HCT116 (cell line): ENCODE measurements around the gene DENND4A. TPM values are rescaled to one million over a fixed set of nuclear protein-coding genes. Genes with fewer than 3 reads are reported as not detected.

Experiments
- ATAC-seq: fragments of 200-7000 bp; cut with Tn5 transposase; 2 replicates; pipeline ENCODE4 v1.9.1; 2020; ENCODE audit warnings: mild to moderate bottlenecking, moderate library complexity
- BruUV-seq: library from RNA; stranded (reverse); fragments of 400-500 nt; replicated peaks from 2 replicates; lab custom pipeline; 2021; lab: Mats Ljungman, UMichigan
- CTCF ChIA-PET: fragments of 300-600 bp; sonication (Branson Sonifier 250); formaldehyde crosslinking; loops from one replicate; lab custom pipeline; 2021; ENCODE audit warnings: antibody characterized with exemption; lab: Charles Lee
- POLR2A ChIA-PET: fragments of 300-600, 350-600 bp; sonication (Branson Sonifier 250); formaldehyde crosslinking; loops from one replicate; lab custom pipeline; 2021; ENCODE audit warnings: antibody characterized with exemption; lab: Charles Lee
- RAD21 ChIA-PET, 2 experiments: fragments of 300-600 bp; sonication (Branson Sonifier 250); formaldehyde crosslinking; loops; one replicate each; lab custom pipeline; 2023; ENCODE audit warnings: low total read pairs in 2 of 2; ENCODE audit not compliant: uncharacterized antibody in 2 of 2, unreplicated experiment in 2 of 2, low non-redundant PET in 1 of 2; lab: Charles Lee
- DNase-seq: peaks from one replicate; pipeline ENCODE4 v3.0.0-alpha.2; 2010; ENCODE audit warnings: low read depth, low spot score
- H2AFZ ChIP-seq: fragments of 200-600 bp; shearing (Covaris generic), sonication (generic); 2 replicates; pipeline ENCODE4 v1.6.1; 2017; ENCODE audit warnings: low read depth, mixed run types, mixed read lengths, antibody characterized with exemption, low read length; ENCODE audit not compliant: poor library complexity, severe bottlenecking
- H3K27ac ChIP-seq: 2 replicates; pipeline ENCODE4 v1.5.1; 2012; ENCODE audit warnings: low read depth, low read length
- H3K27me3 ChIP-seq: fragments of 200-600 bp; sonication (generic); 2 replicates; pipeline ENCODE4 v1.6.1; 2016; ENCODE audit warnings: mixed run types, low read length, mixed read lengths; ENCODE audit not compliant: insufficient read depth
- H3K36me3 ChIP-seq, 2 experiments: fragments of 200-500 bp in 1 of 2; fragments of 200-600 bp in 1 of 2; sonication (Bioruptor generic) in 1 of 2; sonication (generic) in 1 of 2; 2 replicates each; pipeline versions ENCODE4 v1.5.1 to v1.6.1; 2014 to 2016; ENCODE audit warnings: low read length in 2 of 2, inconsistent platforms in 1 of 2, mixed read lengths in 1 of 2, mixed run types in 1 of 2; ENCODE audit not compliant: insufficient read depth in 2 of 2, control insufficient read depth in 1 of 2
- H3K4me1 ChIP-seq, 2 experiments: fragments of 200-600 bp in 1 of 2; sonication (generic) in 1 of 2; 2 replicates each; pipeline versions ENCODE4 v1.5.1 to v1.6.1; 2012 to 2017; ENCODE audit warnings: low read length in 2 of 2, inconsistent platforms in 1 of 2, mild to moderate bottlenecking in 1 of 2, mixed read lengths in 1 of 2, mixed run types in 1 of 2, moderate library complexity in 1 of 2; ENCODE audit not compliant: insufficient read depth in 2 of 2, control insufficient read depth in 1 of 2
- H3K4me2 ChIP-seq: fragments of 200-600 bp; sonication (generic); 2 replicates; pipeline ENCODE4 v1.6.1; 2017; ENCODE audit warnings: mixed run types, low read length, mixed read lengths
- H3K4me3 ChIP-seq, 2 experiments: fragments of 200-600 bp in 1 of 2; sonication (generic) in 1 of 2; replicated peaks in 1 of 2; 2 replicates each; pipeline ENCODE4 v1.5.1; 2011 to 2016; ENCODE audit warnings: low read length in 2 of 2, control low read depth in 1 of 2, low read depth in 1 of 2, mild to moderate bottlenecking in 1 of 2, mixed read lengths in 1 of 2, mixed run types in 1 of 2
- H3K79me2 ChIP-seq: fragments of 200-600 bp; sonication (generic); 2 replicates; pipeline ENCODE4 v1.6.1; 2017; ENCODE audit warnings: mild to moderate bottlenecking, mixed run types, low read length, moderate library complexity, mixed read lengths; ENCODE audit not compliant: insufficient read depth
- H3K9ac ChIP-seq: fragments of 200-600 bp; sonication (generic); 2 replicates; pipeline ENCODE4 v1.6.1; 2016; ENCODE audit warnings: low read length, mixed read lengths
- H3K9me2 ChIP-seq: fragments of 200-600 bp; sonication (generic), shearing (Covaris generic); 2 replicates; pipeline ENCODE4 v1.6.1; 2017; ENCODE audit warnings: mixed run types, mild to moderate bottlenecking, moderate library complexity; ENCODE audit not compliant: insufficient read depth
- H3K9me3 ChIP-seq, 2 experiments: fragments of 200-500 bp in 1 of 2; fragments of 200-600 bp in 1 of 2; sonication (Bioruptor generic) in 1 of 2; sonication (generic) in 1 of 2; 2 replicates each; pipeline ENCODE4 v1.6.1; 2014 to 2017; ENCODE audit warnings: low read length in 2 of 2, mixed read lengths in 2 of 2, inconsistent platforms in 1 of 2, low read depth in 1 of 2, mild to moderate bottlenecking in 1 of 2, mixed run types in 1 of 2, moderate library complexity in 1 of 2; ENCODE audit not compliant: control insufficient read depth in 1 of 2, insufficient read depth in 1 of 2
- H4K20me1 ChIP-seq: fragments of 200-600 bp; sonication (generic), shearing (Covaris generic); 2 replicates; pipeline ENCODE4 v1.6.1; 2017; ENCODE audit warnings: mixed run types, mild to moderate bottlenecking, moderate library complexity; ENCODE audit not compliant: insufficient read depth
- ATF3 ChIP-seq: IDR thresholded peaks from 2 replicates; pipeline ENCODE4 v1.6.1; 2012
- CBX3 ChIP-seq: IDR thresholded peaks from 2 replicates; pipeline ENCODE4 v1.6.1; 2012; ENCODE audit warnings: low read depth
- CEBPB ChIP-seq: IDR thresholded peaks from 2 replicates; pipeline ENCODE4 v1.6.1; 2012; ENCODE audit warnings: low read depth
- EGR1 ChIP-seq: IDR thresholded peaks from 2 replicates; pipeline ENCODE4 v1.6.1; 2012; ENCODE audit warnings: low read depth
- JUND ChIP-seq: IDR thresholded peaks from 2 replicates; pipeline ENCODE4 v1.6.1; 2012
- POLR2A ChIP-seq: IDR thresholded peaks from 2 replicates; pipeline ENCODE4 v1.7.0; 2011; ENCODE audit warnings: borderline replicate concordance; ENCODE audit not compliant: insufficient read depth, insufficient read length; ENCODE audit errors: extremely low read depth
- SP1 ChIP-seq: IDR thresholded peaks from 2 replicates; pipeline ENCODE4 v1.6.1; 2012; ENCODE audit warnings: low read depth
- SRF ChIP-seq: IDR thresholded peaks from 2 replicates; pipeline ENCODE4 v1.6.1; 2012; ENCODE audit warnings: low read depth
- TCF7L2 ChIP-seq: IDR thresholded peaks from 2 replicates; pipeline ENCODE4 v1.7.0; 2011; ENCODE audit warnings: borderline replicate concordance, inconsistent platforms; ENCODE audit not compliant: insufficient read depth, insufficient read length; ENCODE audit errors: extremely low read depth
- intact Hi-C: fragments of 100-400 bp; cut with micrococcal nuclease; formaldehyde crosslinking; loops from 2 replicates; pipeline ENCODE4 v1.10.0; 2022
- total RNA-seq: library from RNA; stranded (reverse); gene quantifications from one replicate; pipeline ENCODE4 v1.2.1, GENCODE V29; 2021; ENCODE audit not compliant: unreplicated experiment
- TF ChIP-seq, protein P1 (sequence below): IDR thresholded peaks from 2 replicates; pipeline ENCODE4 v1.6.1; 2012; ENCODE audit warnings: low read depth

DENND4A gene
- total RNA-seq, 1 experiment from 2014 or later = 9.1 TPM

GRCh38 chr15:65747265-65747664, 44.8 kb downstream of the DENND4A start:
- ChIA-PET RAD21 (no interaction called here), CTCF (no interaction called here)
- Histone ChIP-seq H3K9ac (no peak overlapping the region), H3K4me2 (no peak overlapping the region)
- TF ChIP-seq CEBPB = no peak
- TF ChIP-seq, protein P1, sequence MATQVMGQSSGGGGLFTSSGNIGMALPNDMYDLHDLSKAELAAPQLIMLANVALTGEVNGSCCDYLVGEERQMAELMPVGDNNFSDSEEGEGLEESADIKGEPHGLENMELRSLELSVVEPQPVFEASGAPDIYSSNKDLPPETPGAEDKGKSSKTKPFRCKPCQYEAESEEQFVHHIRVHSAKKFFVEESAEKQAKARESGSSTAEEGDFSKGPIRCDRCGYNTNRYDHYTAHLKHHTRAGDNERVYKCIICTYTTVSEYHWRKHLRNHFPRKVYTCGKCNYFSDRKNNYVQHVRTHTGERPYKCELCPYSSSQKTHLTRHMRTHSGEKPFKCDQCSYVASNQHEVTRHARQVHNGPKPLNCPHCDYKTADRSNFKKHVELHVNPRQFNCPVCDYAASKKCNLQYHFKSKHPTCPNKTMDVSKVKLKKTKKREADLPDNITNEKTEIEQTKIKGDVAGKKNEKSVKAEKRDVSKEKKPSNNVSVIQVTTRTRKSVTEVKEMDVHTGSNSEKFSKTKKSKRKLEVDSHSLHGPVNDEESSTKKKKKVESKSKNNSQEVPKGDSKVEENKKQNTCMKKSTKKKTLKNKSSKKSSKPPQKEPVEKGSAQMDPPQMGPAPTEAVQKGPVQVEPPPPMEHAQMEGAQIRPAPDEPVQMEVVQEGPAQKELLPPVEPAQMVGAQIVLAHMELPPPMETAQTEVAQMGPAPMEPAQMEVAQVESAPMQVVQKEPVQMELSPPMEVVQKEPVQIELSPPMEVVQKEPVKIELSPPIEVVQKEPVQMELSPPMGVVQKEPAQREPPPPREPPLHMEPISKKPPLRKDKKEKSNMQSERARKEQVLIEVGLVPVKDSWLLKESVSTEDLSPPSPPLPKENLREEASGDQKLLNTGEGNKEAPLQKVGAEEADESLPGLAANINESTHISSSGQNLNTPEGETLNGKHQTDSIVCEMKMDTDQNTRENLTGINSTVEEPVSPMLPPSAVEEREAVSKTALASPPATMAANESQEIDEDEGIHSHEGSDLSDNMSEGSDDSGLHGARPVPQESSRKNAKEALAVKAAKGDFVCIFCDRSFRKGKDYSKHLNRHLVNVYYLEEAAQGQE = no peak
- no peak for TF ChIP-seq TCF7L2
- no peak for TF ChIP-seq CBX3
- TF ChIP-seq JUND = no peak
- no peak for TF ChIP-seq POLR2A
- TF ChIP-seq, all 23 proteins: peak for 0
- Histone ChIP-seq H3K9me3 (no peaks in the 10 kb centered on the region), H3K4me1 (no peaks in the 10 kb centered on the region), H3K79me2 (no peaks in the 10 kb centered on the region), H2AFZ (no peak overlapping the region), H3K27me3 (no peaks in the 10 kb centered on the region), H3K27ac (no peak overlapping the region), H3K4me3 (no peak overlapping the region), H4K20me1 (no peaks in the 10 kb centered on the region), H3K36me3 (no peaks in the 10 kb centered on the region), H3K9me2 (no peaks in the 10 kb centered on the region)
- ATAC-seq (no peak), DNase-seq (no peak)
- POLR2A ChIA-PET = no interaction called here
- BruUV-seq = no TSS peak
- intact Hi-C loops = no loop called here

DNA sequence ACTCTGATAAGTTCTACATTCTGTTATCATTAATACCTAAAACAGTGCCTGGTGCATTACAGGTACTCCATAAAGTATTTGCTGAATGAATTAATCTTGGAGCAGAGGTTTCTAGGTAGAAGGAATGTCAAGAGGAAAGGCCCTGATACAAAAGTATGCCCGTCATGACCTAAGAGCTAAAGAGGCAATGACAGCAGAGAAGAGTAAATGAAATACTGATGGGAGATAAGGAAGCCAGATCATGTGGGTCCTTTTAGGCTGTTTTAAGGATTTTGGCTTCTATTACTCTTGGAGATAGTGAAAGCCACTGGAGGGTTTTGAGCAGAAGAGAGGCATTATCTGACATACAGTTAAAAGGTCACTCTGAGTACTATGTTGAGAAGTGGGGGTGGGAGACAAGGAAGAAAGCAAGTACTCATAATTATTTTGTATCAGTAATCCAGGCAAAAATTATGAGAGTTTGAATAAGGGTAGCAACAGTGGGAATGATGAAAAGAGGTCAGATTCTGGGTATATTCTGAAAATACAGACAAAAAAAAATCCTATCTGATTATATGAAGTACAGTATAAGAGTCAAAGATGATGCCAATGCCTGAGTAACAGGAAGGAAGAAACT, 48.3 kb downstream of the DENND4A start:
- RAD21 ChIA-PET = no interaction called here
- POLR2A ChIA-PET = no interaction called here
- TF ChIP-seq SP1 (no peak), EGR1 (no peak), ATF3 (no peak), SRF (no peak)
- no TSS peak for BruUV-seq
- Histone ChIP-seq H3K4me1 (no peaks in the 10 kb centered on the region), H3K9me2 (no peaks in the 10 kb centered on the region), H3K79me2 (no peaks in the 10 kb centered on the region), H3K27ac (no peak overlapping the region), H3K9ac (no peak overlapping the region), H2AFZ (no peak overlapping the region), H3K4me3 (no peak overlapping the region), H4K20me1 (no peaks in the 10 kb centered on the region), H3K27me3 (no peaks in the 10 kb centered on the region), H3K4me2 (no peak overlapping the region), H3K9me3 (no peaks in the 10 kb centered on the region), H3K36me3 (no peaks in the 10 kb centered on the region)
- CTCF ChIA-PET = no interaction called here
- ATAC-seq (no peak), DNase-seq (no peak)
- intact Hi-C loops = no loop called here
